SH-SY5Y (cell line): Measurements from ENCODE around the gene PIGW.

ENCODE experiments used
- GATA2 ChIP-seq: IDR thresholded peaks from 2 replicates; pipeline ENCODE4 v1.6.1; 2011; ENCODE audit warnings: mild to moderate bottlenecking, low read depth, low read length
- GATA3 ChIP-seq: IDR thresholded peaks from 2 replicates; pipeline ENCODE4 v1.6.1; 2011; ENCODE audit warnings: low read depth, mild to moderate bottlenecking, low read length, moderate library complexity

DNA sequence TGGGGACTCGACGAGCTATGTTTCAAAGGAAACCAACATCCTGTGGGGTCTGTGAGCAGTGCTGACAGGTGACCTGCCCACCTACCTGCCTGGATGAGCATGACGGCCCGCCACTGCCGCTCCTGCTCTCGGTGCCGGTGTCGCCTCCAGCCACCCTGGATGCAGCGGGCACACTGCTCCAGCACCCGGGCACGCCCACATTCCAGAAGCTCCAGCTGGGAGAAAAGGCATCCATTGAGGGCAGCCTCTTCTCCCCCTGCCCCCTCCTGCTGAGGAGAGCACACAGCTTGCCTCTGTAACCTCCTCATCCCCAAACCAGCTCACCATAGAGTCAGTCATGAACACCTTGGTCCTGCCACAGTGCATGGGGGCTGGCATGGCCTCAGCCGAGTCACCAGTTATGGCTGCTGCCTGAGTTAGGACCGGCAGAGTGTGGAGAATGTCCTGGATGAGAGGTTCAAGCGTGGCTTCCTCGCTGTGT is 34.0 kb upstream of the PIGW start:
- TF ChIP-seq GATA2 (no peak), GATA3 (no peak)
